DMS79 treated with DMSO at 0.1 percent for 48 hours (cell line): ENCODE data around the gene GSK3A.
A peak's percentile ranks its signal among the peaks of the same experiment; 100 is the strongest.

Source experiments
- DNase-seq: peaks from one replicate; lab custom pipeline; 2025; lab: John Stamatoyannopoulos, UW

GSK3A gene

GRCh38 chr19:42248270-42249148 lies 6.1 kb upstream of the GSK3A start:
- no peak for DNase-seq

DNA sequence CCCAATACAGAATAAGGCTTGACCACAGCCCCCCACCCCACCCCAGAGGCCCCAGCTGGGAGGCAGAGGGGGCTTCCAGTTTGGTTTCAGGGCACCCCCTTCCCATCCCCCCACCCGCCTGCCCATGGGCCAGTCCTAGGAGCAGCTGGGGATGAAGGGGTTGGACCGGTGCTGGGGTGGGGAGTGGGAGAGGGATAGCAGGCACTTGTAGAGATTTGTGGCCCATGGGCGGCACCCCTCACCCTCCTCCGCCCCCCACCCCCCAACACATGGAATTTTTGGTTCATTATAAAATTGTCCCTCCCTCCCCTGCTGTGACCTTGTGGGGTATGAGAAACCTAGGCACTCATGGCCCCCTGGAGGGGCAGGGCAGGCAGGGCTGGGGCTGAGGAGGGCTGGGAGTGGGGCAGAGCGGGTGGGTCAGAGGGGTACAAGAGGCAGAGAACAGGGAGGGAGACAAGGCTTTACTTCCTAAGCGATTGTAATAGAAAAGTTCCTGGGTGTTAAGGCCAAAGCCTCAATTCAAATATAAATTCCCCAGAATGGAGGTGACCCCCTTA lies 5.3 kb upstream of the GSK3A start:
- no peak for DNase-seq

DNA sequence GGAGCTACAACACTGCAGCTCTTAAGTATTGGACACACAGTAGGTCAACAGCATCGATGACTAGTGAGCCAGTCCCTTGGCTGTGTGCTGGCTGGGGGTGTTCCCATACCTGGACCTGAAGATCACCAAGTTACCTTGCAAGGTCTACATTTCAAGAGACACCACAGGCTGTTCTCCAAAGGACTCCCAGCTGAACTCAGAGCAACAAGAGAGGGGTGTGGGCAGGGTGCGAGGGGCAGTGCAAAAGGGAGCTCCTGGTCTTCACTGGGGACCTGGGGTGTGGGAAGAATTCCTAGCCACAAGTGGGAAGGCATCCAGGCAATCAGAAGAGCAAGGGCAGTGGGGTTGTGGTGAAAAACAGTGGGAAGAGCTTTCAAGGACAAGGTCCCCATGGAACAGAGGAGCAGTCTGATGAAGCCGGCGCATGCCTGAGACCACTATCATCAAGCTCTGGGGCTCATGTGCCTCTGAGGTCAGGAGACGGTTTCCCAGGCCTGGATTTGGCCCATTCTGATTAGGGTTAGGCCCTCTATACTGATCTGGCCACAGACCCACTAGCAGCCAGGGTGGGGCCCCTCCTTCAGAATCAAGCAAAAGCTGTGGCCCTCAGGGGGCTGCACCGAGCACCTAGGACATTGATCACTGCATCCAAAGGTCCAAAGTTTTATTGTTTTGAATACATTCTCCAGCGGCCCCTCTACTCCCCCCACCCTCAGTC lies 4.7 kb upstream of the GSK3A start:
- DNase-seq, result no peak

GRCh38 chr19:42246143-42246921 lies 3.9 kb upstream of the GSK3A start:
- DNase-seq, result no peak

GRCh38 chr19:42245231-42245630 lies 2.8 kb upstream of the GSK3A start:
- DNase-seq, result no peak

- peak; percentile 88 for DNase-seq
Measured at GRCh38 chr19:42244347-42245220, 2.2 kb upstream of the GSK3A start.

DNA sequence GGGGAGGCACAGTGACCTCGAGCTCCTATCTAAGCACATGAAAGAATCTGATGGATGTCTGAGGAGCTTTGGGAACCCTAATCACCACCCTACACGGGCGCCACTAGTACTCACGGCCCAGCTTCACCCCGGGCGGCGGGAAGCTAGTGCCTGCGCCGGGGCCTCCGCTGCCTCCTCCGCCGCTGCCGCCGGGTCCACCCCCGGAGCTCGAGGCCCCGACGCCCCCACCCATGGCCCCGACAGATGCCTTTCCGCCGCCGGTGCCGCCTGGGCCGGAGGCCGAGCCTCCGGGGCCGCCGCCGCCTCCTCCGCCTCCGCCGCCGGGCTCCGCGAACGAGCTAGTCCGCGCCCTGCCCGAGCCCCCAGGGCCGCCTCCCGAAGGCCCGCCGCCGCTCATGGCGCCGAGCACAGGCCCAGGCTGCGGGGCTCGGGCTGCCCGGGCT lies 312 bp downstream of the GSK3A start:
- DNase-seq, result peak; percentile 20

DNA sequence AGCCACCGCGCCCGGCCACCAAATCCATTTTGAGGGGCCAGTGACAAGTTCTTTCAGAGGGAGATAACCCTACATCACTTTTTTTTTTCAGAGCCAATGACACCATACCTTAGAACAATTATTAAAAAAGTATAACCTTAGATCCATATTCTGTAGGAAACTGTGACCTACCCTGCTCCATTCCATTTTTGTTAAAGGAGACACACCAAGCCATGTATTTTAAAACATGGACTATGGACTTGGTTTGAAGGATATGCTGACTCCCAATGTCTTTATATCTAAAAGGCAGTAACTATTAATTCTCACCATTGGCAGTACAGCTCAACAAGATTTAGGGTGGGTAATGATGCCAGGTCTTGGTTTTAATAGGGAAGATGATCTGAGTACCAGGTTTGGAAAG lies 1.1 kb downstream of the GSK3A start:
- DNase-seq, result no peak

GRCh38 chr19:42239544-42240220 lies 2.7 kb downstream of the GSK3A start:
- no peak for DNase-seq

DNA sequence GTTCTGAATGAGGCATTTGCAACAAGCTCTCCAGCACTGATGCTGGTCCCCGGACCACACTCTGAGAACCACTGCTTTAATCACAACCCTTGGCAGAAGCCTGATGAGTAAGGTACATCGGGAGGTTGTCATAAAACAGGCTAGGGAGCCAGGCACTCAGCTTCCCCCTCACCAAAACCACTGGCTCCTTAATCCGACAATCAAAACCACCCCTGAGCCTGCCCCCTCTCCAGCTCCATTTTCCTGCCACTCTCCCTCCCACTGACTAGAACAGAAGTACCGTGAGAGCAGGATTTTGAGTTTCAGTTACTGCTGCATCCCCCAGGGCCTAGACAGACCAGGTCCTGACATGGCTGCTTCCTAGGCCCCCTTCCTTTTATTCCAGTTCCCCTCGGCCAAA lies 7.2 kb downstream of the GSK3A start:
- DNase-seq, result no peak

DNA sequence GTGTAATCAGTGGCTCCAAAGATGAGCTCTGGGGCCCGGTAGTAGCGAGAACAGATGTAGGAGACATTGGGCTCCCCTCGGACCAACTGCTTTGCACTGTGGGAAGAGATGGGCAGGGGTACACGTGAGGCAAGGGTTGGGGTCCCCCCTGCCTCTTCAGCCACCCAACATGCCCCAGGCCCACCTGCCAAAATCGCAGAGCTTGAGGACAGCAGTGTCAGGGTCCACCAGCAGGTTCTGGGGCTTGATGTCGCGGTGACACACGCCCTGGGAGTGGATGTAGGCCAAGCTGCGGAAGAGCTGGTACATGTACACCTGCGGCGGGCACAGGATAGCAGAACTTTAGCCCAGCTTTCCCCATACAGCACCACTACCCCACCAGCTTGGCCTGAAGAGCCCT lies 8.0 kb downstream of the GSK3A start:
- no peak for DNase-seq

DNA sequence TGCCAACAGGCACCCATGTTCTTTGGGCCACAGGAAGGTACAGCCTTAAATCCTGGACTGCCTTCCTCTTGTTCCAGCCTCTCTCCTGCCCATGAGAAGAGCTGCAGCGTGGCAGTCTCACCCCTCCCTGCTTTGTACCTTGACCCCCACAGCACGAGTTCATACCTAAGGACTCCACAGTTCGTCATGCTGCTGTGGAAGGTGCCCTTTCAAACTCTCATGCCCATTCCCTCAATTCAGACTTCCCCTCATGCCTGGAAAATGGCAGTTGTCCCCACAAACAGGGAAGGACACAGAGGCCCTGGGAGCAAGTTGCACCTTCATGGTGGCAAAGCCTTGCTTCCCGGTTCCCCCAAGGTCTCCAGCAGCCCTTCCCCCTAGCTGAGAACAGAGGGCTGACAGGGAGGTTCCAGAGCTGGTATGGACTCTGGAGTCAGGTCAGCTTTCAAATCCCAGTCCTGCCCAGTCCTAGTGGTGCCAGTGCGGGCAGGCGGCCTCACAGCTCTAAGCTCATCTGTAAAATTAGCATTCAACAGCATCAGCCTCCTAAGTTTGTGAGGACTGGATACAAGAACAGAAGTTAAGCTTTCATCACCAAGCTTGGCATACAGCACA lies 8.6 kb downstream of the GSK3A start:
- DNase-seq, result no peak

DNA sequence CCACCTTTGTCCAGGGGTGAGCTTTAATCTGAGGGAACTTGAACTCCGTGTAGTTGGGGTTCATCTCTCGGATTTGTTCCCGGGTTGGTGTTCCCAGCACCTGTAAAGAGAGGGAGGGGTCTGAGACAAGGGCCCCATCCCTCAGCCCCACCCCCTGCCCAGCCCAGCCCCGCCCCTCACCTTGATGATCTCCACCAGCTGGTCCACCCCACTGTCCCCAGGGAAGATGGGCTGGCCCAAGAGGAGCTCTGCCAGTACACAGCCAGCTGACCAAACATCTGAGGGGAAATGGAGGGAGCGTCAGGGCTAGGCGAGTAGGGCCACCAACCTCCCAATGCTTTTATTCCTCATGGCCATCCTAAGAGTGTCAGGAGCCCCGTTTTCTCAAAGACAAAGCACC lies 9.3 kb downstream of the GSK3A start:
- DNase-seq, result no peak

DNA sequence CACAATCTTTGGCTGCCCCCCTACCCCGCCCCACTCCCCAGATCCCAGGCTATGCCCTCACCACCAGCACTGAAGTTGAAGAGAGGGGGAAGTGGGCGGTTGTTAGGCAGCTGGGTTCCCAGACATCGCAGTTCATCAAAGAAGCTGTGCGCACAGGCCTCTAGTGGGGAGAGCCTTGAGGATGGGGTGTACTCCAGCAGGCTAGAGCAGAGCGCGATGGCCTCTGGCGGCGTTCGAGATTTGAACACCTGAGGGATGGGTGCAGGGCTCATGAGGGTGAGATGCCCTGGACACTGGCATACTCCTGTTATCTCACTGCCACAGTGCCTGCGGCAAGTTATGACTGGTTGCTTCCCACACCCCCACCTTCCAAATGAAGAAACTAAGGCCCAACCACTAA lies 10.0 kb downstream of the GSK3A start:
- DNase-seq, result no peak

GRCh38 chr19:42230571-42230970 lies 11.8 kb downstream of the GSK3A start:
- no peak for DNase-seq

DNA sequence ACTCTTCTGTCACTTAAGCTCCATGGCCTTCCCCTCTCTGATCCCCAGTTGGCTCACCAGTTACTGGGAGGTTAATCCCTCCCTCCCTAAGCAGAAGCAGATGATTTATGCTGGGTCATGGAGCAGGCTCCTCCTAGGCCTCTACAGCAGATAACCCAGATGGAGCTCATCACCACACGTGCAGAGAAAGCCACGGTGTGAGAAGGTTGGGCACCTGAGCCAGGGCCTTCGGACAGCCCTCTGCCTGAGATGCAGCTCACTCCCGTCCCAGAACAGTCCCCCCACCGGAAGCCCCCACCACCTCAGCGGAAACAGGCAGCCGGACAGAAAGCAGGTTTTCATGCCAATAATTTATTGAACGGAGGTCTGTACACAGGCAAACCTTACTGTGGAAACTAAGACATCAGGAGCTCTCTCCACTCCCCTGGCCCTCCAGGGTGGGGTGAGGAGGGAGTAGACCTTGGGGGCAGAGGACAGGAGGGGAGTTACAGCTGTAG lies 12.5 kb downstream of the GSK3A start:
- no peak for DNase-seq

- DNase-seq, result no peak
Measured at GRCh38 chr19:42229301-42229854, 13.0 kb downstream of the GSK3A start.

- no peak for DNase-seq
Measured at GRCh38 chr19:42228641-42229040, 13.8 kb downstream of the GSK3A start.

DNA sequence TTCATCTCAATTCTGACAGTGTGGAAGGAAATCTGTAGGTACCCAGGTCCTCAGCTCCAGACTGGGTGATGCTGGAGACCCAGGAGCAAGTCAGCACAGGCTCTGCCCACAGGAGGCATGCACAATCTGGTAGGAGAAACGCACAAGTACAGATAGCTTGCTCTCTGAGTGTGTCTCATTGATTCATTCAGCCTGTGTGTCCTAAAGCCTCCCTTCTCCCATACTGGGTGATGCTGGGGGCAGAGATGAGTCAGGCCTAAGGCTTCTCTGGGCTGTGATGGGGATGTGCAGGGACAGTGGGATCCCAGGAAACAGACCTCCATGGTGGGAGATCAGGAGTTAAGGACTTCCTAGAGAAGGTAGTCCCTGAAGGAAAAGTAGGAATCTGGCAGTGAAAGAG lies 15.5 kb downstream of the GSK3A start:
- no peak for DNase-seq
